NCI-H146 treated with DMSO at 0.1 percent for 48 hours (cell line): Measurements from ENCODE around the gene SNAP47.

Experiments used
- DNase-seq: peaks from one replicate; lab custom pipeline; 2025; ENCODE audit not compliant: unreplicated experiment; lab: John Stamatoyannopoulos, UW

Gene SNAP47

DNA sequence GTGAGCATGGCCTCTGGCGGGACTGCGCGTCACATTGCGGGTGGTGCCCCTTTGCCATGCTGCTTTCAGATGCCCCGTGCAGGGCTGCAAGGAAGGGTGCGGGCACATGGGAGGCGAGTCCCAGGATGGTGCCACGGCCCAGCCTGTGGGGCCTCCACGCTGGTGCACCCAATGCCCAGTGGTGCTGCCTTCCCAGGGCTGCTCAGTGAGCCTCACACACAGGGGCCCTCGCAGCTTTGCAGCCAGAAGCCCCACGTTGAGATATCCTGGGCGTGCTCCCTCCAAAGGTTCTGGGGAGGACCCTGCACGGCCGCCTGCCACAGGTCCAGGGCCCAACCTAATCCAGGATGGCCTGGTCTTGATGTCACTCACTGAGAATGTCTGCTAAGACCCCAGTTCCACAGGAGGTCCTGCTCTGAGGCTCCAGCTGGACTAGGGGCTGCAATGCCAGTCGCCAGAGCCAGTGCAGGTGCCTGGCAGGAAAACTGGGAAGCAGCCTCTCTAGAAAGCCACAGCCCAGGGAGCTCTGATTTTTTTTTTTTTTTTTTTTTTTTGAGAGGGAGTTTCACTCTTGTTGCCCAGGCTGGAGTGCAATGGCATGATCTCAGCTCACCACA lies 46.2 kb downstream of the SNAP47 start:
- no peak for DNase-seq

DNA sequence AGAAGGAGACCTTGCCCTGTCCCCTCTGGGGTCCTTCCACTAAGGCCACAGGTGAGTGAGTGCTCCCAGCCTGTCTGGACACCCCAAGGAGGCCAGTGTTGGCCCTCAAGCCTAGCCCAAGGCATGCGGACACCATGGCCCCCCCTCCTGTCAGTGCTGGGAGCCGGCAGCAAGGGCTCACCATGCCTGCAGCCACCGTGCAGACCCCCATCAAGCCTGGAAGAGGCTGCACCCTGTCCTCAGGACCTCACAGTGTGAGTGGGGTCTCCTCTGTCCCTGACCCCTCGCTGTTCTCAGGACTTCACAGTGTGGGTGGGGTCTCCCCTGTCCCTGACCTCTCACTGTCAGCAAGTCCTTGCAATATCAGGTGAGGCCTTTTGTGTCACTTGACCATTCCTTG lies 47.0 kb downstream of the SNAP47 start:
- DNase-seq = no peak

DNA sequence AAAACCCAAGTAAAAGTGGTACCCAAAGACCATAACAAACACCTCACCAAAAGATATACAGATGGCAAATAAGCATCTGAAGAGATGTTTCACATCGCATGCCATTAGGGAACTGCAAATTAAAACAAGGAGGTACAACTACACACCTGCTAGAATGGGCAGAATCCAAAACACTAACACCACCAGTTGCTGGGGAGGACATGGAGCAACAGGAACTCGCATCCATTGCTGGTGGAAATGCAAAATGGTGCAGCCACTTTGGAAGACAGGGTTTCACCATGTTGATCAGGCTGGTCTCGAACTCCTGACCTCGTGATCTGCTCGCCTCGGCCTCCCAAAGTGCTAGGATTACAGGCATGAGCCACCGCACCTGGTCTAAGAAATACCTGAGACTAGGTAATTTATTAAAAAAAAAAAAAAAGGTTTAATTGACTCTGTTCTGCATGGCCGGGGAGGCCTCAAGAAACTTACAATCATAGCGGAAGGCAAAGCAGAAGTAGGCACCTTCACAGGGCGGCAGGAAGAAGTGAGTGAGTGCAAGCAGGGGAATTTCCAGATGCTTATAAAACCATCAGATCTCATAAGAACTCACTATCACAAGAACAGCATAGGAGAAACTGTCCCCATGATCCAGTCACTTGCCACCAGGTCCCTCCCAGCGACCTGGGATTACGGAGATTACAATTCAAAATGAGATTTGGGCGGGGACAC lies 50.0 kb downstream of the SNAP47 start:
- no peak for DNase-seq

- no peak for DNase-seq
Measured at GRCh38 chr1:227785805-227786671, 50.8 kb downstream of the SNAP47 start.

DNA sequence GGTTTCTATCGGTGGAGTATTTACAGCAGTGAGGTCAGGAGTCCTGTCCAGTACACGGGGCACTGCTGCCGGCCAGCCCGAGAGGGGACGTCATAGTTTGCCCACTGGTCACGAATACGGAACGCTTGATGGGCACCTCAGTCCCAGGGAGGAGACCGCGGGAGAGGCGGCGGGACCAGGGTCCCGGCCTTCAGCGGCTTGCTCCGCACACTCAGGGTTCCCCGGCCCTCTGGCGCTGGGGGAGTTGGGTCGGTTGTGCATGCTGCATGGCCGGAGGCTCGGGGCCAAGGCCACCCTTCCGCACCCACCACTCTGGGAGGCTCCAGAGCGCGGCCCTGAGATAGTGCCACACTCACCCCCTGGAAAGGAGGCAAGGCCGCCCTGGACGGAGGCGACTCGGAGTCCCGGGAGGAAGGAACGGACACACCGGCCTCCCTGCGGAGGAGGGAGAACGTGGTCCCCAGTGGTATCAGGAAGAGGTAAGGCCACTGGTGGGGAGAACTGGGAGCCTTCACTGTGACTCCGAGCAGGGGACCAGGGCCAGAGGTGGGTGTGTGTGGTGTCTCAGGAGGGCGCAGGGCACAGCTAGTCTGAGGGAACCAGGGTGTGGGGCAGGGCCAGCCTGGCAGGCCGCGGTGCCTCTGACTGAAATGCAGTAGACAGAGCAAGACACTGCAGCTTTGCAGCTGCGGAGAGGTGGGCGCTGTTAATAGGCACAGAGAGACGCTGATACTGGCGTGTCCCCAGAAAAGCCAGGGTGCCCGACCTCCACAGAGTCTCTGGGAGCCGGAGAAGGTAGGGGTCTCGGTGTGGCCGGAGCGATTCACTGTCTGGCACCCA lies 51.7 kb downstream of the SNAP47 start:
- DNase-seq = no peak

GRCh38 chr1:227787513-227788270 lies 52.5 kb downstream of the SNAP47 start:
- peak; percentile 95 for DNase-seq

GRCh38 chr1:227788271-227789083 lies 53.2 kb downstream of the SNAP47 start:
- peak; percentile 94 for DNase-seq

DNA sequence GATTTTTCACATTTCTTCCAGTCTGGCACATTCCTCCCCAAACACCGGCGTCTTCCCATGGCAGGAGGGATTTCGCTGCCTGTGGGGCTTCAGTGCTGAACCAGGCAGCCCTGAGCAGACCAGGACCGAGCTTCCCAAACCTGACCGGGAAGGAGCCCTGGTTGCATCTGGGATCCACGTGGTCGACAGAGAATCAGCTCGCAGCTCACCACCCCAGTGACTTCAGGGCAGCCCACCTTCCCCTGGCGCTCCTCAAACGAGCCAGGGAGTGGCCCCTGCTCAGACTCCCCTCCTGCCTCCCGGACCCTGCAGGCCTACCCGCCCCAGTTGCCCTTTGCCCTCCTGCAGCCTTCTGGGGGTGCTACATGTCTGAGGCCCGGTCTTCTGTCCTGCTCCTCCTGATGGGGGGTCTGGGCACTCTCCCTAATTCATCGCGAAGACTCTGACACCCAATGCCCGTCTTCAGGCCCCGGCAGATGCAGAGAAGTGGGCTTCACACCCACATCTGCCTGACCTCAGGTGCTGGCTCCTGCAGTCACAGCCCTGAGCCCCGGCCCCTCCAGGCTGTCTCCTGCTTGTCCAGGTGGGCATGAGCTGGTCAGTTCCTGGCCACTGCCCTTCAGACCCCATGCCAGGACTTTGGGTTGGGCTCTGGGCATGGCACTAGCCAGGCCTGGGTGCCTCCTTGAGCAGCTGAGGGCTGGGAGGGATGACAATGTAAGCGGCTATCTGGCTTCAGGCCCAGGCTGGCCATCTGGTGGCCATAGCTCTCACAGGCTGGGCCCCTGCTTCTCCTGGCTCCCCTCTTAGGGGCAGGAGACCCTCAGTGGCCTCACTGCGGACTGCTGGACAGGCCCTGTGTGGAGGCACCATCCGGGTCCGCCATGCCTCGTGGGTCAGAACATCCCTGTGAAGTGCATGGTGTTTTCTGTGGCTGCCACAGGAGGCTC lies 54.1 kb downstream of the SNAP47 start:
- DNase-seq = no peak

DNA sequence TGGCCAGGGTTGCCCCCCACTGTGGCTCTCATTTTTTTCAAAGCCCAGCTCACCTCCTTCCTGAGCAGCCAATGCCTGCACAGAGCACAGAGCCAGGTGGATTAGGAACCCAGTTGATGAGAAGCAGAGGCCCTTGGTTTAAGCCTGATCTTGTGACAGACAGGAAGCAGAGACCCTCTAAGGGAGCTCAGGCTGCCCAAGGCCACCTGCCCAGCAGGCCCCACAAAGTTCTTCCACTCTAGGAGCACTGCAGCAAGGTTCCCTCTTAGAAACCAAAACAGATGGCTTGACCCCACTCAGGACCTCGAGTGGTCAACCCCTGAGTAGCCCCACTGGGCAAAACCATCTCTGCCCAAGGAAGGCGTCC lies 54.8 kb downstream of the SNAP47 start:
- no peak for DNase-seq

- no peak for DNase-seq
Measured at GRCh38 chr1:227790868-227791267, 55.6 kb downstream of the SNAP47 start.

- no peak for DNase-seq
Measured at GRCh38 chr1:227791425-227792143, 56.3 kb downstream of the SNAP47 start.

DNA sequence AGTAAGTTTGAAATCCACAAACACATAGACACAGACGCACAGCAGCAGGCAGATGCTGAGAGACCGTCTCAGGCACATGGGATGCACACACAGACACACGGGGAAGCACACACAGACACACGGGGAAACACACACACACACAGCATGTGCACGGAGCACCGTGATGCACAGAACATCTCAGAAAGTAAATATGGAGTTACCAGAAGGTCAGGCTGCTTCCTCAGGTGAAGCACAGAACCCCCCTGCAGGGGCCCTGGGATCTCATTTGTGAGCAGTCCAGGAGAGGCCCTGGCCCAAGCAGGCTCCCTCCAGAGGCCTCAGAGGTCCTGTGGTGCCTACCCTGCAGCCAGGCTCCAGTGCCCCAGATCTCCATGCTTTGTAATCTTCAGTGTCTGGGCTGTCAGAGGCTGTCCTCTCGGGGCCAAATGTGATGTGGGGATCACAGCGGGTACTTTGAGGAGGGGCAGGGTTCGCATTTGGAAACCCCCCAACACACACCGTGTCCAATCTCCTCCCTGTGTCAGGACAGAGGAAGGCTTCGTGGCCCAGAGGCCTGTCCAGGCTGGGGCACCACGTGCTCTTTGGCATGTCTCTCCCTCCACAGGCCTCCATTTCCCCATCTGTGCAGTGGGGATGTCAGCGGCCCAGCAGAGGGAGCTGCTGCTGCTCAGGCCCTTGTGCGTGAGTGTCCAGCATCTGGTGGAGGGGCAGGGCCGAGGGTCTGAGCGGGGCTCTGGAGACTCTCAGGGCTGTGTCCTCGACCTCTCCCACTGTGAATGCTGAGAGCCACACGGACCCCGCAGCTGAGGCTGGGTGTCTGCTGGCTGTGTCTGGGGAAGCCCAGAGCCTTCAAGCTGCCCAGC lies 57.2 kb downstream of the SNAP47 start:
- DNase-seq = no peak

- no peak for DNase-seq
Measured at GRCh38 chr1:227793079-227793947, 58.1 kb downstream of the SNAP47 start.

DNA sequence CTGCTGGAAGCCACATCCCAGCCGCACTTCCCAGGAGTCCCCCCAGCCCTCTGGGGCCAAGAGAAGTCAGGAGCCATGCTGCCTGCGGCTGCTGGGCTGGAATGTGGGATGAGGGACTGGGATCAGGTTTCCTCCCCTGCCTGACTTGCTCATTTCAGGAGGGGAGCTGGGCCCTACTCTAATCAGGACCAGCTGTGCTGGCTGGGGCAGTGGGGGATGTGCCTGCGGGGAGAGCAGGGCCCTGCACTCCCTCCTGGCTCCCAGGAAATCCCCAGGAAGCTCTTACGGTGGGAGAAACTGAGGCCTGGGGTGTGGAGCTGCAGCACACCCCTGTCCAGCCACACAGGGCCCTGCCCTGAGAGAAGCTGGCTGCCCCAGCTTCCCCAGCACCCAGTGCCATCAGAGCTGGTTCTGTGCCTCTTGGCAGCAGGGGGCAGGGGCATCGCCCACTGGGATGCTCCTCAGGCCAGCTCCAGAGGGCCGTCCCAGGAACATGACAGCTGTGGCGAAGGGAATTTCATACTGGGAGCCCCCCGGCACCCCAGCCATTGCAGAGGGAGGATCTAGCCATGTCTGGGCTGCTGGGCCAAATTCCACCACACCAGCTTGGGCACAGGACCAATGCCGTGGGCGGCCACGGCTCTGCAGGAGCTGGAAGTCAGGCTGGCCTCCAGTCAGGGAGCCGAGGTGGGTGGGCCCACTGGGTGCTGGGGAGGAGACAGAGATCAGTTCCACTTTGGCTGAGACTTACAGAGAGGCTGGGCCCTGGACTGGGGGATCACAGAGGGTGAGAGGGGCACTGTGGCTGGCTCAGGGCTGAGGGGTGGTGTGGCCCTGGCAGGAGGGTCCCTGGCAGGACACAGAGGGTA lies 58.9 kb downstream of the SNAP47 start:
- DNase-seq = peak; percentile 15

DNA sequence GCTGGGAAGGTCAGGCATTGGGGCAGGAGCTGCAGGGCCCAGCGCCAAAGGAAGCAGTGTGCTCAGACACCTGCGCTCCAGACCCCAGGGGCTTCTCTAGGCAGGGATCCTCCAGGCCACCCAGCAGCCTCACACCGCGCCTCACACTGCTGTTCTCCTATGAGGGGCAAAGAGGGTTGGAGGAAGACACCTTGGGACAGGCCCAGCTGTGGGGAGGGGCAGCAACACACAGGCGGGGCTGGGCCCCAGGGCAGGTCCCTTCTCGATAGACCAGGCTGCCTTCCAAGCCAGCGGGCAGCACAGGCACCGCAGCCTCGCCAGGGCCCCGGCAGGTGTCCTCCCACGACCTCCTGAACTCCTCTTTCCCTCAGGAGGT lies 59.6 kb downstream of the SNAP47 start:
- no peak for DNase-seq
